ENCODE results near the gene EHD4.
A peak's percentile ranks its signal among the peaks of the same experiment; 100 is the strongest.

EHD4 gene

DNA sequence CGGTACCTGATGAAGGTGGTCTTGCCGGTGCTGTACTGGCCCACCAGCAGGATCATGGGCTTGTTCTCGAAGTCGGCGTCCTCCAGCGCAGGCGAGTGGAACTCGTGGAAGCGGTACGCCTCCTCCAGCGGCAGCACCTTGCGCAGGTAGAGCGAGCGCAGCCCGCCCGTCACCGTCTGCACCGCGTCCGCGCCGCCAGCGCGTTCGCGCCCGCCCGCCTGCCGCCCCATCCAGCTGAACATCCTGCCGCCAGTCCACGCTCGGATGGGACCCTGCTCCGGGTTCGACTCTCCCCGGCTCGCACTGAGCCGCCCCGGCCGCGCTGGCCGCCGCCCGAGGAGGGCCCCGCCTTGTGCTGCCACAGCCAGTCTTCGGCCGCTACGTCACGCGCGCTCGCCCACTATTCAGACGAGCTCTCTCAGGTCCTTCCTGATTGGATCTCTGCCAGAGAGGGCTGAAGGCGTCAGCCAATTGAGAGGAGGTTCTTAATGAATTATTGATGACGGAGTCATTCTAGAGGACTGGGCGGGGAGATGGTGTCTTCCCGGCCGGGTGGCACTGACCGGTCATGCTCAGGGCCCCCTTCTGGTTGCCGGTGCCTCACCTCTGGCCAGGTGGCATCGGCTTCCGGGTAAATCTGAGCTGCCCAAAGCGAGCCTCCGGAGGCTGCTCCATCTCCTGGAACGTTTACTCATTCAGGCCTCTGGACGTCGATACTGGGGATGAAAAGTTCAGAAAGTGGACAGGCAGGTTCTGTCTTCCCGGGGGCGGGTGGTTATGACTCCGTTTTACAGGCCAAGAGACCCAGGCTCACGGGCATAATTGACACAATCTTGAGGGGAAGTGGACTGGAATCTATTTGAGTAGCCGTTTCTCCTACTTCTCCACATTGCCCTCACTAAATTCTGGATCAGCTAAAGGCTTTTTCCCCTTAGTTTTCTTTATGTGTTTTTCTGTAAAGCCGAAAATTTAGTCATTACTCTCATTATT lies at the start of gene EHD4:
Gene EHD4 (minus strand): TSS at position 305 of the 990 bp plus-strand sequence. CDS start 63 bp downstream, at position 242.
- peak; percentile 100 for DNase-seq

GRCh38 chr15:42021593-42021992 lies 49.2 kb upstream of the EHD4 start:
- no peak for DNase-seq

- peak; percentile 9 for DNase-seq
Observed at GRCh38 chr15:42020713-42021273, 48.4 kb upstream of the EHD4 start, which contains the start of gene PLA2G4E. Gene PLA2G4E (minus strand): TSS chr15:42021042. CDS start chr15:42021030, 12 bp downstream.

- DNase-seq: peak; percentile 60
Observed at GRCh38 chr15:42018306-42019224, 46.2 kb upstream of the EHD4 start.

- no peak for DNase-seq
Observed at GRCh38 chr15:42016971-42017370, 44.6 kb upstream of the EHD4 start.

- DNase-seq: no peak
Observed at GRCh38 chr15:42014406-42014805, 42.0 kb upstream of the EHD4 start.

GRCh38 chr15:42012928-42013482 lies 40.6 kb upstream of the EHD4 start:
- no peak for DNase-seq

DNA sequence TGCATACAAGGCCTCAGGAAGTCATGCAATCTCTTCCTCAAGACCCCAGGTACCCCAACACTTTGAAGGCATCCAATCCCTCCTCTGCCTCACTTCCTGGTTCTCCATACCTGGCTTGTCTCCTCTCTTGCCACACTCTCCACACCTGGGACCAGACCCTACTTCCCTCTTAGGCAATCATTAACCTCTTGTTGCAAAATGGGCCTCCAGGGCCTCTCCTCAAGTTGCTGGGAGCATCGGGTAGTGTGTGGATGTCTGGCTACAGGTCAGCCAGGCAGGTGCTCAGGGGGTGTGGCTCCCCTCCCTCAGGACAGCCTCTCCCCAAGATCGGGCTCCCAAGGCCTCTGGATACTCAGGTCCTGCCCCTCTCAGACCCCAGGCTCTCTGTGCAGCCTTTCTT lies 39.9 kb upstream of the EHD4 start:
- DNase-seq: no peak

DNA sequence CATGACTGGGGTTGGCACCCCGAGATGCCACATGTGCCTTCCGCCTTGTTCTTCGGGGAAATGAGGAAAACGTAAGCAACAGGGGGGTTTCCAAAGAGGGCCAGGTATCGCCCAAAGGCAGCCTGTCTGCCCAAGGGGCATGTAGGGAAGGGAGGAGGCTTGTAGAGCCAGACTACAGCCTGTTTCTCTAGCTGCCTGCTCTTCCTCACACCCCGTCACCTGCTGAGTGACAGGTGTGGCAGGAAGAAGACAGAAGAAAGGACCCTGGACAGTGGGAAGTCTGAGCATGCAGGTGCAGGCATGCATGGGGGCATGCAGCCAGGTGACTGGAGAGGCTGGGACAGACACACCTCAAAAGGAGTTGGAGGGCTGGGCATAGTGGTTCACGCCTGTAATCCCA lies 38.7 kb upstream of the EHD4 start:
- DNase-seq: no peak

GRCh38 chr15:42010434-42010833 lies 38.1 kb upstream of the EHD4 start:
- no peak for DNase-seq

GRCh38 chr15:42009474-42009873 lies 37.1 kb upstream of the EHD4 start:
- DNase-seq: no peak

DNA sequence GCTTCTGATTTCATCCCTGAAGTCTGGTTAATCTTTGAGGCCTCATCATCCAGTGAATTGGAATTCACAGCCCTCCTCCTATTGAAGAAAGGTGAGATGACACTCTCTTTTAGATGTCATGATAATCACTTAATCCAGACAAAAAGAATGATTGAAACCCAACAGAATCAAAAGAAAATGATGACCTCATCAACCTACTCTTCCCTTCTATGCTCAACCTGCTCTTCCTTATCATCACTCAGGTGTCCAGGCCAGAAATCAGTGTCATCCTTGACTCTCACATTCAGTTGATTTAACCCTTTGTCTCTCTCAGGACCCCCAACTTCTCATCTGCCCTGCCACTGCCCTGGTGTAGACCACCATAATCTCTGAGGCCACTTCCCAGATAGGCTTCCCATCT lies 36.7 kb upstream of the EHD4 start:
- DNase-seq: no peak

- no peak for DNase-seq
Observed at GRCh38 chr15:42007386-42007785, 35.0 kb upstream of the EHD4 start.

GRCh38 chr15:42002333-42002732 lies 30.0 kb upstream of the EHD4 start:
- DNase-seq: no peak

GRCh38 chr15:42001236-42001635 lies 28.9 kb upstream of the EHD4 start:
- no peak for DNase-seq

GRCh38 chr15:41999290-42000285 lies 27.2 kb upstream of the EHD4 start:
- no peak for DNase-seq

- DNase-seq: no peak
Observed at GRCh38 chr15:41997845-41998244, 25.5 kb upstream of the EHD4 start.

DNA sequence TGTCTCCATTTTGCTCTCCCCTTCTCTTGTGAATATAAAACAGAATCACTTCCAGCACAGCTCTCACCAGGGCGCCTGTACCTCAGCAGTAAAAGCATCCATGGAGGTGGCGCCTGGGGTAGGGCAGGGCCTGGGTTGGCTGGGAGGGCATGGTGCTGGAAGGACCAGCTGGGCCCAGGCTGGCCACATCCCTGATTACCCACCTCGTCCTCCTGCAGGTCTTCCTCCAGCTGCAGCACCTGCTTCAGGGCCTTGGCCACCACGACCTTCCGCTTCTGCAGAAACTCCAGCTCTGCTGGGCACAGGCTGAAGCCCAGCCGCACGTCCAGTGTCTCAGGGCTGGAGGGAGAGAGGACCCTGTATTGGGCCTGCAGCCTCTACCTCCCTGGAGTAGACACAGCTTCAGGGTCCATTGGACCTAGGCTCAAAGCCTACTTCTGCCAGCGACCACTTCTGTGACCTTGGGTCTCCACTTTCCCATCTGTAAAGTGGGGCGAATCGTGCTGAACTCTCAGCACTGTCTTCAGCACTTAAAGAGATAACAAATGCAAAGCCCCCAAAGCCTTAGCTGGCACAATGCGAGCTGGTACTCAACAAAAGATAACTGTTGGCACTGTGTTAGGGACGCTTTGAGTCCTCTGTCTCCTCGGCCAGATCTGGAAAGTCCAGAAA lies 24.7 kb upstream of the EHD4 start:
- no peak for DNase-seq

DNA sequence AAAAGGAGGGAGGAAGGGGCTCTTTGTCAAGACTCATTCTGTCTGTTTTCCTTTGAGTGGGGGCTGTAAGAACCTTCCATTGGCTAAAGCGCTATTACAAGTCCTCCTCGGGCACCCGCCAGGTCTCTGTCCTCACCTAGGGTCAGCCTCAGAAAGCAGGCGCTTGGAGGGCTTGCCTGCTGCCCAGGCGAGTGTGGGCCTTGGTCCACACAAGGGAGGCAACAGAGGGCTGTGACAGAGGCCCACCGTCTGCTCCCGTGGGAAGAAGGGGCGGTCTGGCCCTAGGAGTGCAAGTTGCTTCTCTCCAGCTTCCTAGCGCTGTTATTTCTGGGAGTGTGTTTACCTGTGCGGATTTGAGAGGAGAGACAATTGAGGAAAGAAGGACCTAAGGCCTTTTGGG lies 24.0 kb upstream of the EHD4 start:
- no peak for DNase-seq

GRCh38 chr15:41995476-41995855 lies 23.1 kb upstream of the EHD4 start:
- DNase-seq: no peak

All from hematopoietic multipotent progenitor cell treated with erythropoietin and hydrocortisone succinate and interleukin-3 and kit ligand, for 8 days (in vitro differentiated cells).